ENCODE data around the gene ATF1.
"Not testable (repeated sequence)": the region's sequence is repeated elsewhere in the genome, so short reads cannot be mapped to it uniquely, and the experiment has no call there.

Gene ATF1

DNA sequence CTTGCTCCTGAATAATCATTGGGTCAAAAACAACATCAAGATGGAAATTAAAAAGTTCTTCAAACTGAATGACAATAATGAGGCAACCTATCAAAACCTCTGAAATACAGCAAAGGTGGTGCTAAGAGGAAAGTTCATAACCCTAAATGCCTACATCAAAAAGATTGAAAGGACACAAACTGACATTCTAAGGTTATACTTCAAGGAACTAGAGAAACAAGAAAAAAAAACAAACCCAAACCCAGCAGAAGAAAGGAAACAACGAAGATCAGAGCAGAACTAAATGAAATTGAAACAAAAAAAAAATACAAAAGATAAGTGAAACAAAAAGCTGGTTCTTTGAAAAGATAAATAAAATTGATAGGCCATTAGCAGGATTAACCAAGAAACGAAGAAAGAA lies 105.0 kb downstream of the ATF1 start:
- not testable (repeated sequence) for DNase-seq

Data from NCI-H2107 (cell line).